HG03097 (cell line): ENCODE data around the gene DIO3.

Source experiments
- ATAC-seq: cut with Tn5 transposase; IDR thresholded peaks from one replicate; pipeline ENCODE4 v1.9.1; 2021; ENCODE audit not compliant: unreplicated experiment, low FRiP score

DIO3 gene

DNA sequence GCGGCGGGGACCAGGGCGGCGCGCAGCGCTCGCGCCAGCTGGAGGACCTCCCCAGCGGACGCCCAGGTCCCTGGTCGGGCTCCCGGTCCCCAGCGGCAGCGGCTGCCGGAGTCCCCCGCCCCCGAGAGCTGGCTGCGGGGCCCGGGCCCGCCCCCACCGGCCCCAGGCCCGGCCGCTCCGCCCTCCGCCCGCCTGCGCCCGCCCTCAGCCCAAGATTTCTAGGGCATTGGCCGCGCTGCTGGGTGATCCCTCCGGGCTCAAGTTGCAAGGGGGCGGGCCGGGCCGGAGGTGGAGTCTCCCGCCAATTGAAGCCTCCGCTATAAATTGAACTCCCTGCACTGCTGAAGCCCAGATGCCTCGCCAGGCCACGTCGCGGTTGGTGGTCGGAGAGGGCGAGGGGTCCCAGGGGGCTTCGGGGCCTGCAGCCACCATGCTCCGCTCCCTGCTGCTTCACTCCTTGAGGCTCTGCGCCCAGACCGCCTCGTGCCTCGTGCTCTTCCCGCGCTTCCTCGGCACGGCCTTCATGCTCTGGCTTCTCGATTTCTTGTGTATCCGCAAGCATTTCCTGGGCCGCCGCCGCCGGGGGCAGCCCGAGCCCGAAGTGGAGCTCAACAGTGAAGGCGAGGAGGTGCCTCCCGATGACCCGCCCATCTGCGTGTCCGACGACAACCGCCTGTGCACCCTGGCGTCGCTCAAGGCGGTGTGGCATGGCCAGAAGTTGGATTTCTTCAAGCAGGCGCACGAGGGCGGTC, at the start of gene DIO3:
Gene DIO3, plus strand, starts transcription at position 351 of the 752 bp plus-strand sequence.
- no peak for ATAC-seq

DNA sequence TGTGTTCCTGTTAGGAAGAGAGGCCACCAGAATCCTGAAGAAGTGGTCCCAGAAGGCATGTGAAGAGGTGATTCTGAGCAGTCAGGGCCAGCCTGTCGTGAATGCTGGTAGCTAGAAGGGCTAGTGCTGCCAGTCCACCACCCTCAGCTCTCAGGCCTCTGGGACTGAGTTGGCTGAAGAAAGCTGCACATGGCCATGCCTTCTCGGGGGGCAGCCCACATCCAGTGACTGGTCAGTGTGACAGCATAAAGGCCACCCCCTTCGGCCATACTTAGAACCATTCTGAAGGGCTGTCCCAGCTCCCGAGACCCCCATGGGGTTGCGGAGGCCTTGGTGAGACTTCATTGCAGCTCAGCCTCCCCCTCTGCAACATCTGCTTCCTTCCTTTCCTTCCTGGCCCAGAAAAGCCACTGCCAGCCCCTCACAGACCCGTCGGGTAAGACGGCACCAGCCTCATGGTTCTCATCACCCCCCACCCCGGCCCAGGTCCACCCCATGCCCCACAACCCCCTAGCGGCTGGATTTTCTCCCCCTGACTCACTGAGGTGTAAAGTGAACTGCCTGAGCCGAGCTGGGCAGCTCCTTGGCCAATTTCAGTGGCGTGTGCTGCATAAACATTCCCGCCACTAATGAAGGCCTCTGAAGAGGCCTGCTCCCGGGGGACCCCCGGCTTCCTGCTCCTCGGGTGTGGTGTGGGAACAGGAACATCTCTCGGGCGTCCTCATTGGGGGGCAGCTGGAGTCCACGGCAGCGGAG, 49.5 kb upstream of the DIO3 start:
- ATAC-seq: no peak

DNA sequence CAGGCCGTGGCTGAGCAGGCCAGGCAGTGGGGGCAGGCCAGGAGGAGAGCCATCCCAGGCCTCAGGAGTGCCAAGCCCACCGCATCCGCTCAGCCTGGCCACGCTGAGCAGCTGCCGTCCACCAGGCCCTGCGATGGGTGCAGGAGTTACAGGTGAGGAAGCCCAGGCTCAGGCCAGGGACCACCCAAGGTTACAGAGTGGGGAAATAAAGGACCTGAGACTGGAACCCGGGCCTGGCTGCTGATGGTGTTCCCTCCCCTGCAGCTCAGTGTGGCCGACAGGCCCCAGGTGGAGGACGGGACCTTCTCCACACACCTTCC, 49.0 kb upstream of the DIO3 start:
- no peak for ATAC-seq

DNA sequence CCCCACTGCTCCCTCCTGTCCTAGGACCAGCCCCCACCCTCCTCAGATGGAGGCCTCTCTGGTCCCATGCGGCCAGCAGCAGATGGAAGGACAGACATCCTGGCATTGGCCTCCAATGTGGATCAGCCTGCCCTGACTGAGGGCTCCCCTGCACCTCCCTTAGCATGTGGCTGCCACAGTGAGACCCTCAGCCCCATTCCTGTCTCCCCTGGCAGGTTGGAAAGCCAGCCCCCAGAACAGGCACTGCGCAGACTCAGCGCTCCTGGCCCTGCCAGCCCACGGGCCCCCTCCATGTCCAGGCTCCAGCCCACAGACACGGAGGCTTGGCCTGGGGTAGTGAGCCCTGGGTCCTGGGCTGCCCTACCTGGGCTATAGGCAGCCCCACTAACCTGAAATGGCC, 47.2 kb upstream of the DIO3 start:
- ATAC-seq: no peak

DNA sequence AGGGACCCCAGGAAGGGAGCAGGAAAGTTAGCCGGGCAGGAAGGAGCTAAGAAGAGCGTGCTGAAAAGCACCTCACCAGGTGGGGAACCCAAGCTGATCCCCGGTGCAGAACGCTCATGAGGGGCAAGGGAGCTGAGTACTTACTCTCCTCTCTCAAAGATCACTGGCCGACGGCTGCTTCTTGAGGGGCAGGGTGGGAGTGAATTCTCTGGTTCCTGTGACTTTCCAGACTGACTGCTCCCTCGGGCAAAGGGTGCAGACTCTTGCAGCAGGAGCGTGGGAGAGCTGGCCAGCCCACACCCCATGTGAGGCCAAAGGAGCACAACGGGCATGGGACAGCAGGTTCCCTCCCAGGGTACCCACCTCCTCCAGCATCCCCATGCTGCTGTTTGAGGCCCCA, 44.9 kb upstream of the DIO3 start:
- no peak for ATAC-seq

DNA sequence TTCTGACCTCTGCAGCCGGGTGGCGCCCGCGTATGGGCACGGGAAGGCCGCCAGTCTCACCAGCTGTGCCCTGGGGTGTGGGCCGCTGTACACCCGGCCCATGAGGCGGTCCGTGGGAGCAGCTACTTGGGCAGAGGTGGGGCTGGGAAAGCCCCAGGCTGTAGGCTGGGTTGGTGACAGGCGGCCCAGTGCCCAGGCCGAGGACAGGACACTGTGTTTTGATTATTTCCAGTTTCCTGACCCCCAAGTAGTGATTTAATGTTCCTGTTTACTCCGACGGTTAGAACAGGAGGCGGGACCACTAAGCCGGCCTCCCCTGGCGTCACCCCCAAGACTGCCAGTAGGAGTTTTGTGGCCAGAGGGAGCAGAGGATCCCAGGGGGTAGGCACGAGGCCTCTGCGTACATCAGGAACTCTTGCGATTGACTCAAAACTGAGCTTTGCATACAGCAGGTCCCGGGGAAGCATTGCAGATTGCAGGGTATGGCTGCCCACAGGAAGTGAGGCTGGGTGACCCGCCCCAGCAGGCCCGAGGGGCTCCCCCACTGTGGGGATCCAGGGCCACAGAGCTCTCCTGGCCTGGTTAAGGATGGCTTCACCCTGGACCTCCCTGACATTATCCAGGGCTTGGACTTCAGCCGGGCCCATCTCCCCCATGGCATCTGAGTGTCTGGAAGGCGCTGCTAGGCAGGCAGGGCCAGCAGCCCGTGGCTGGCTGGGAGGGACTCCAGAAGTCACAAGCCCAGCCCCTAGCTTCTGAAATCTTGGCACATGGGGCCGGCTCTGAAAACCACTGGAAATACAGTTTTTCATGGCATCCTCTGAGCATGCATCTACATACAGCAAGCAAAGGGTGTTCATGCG, 42.5 kb upstream of the DIO3 start:
- ATAC-seq: no peak

DNA sequence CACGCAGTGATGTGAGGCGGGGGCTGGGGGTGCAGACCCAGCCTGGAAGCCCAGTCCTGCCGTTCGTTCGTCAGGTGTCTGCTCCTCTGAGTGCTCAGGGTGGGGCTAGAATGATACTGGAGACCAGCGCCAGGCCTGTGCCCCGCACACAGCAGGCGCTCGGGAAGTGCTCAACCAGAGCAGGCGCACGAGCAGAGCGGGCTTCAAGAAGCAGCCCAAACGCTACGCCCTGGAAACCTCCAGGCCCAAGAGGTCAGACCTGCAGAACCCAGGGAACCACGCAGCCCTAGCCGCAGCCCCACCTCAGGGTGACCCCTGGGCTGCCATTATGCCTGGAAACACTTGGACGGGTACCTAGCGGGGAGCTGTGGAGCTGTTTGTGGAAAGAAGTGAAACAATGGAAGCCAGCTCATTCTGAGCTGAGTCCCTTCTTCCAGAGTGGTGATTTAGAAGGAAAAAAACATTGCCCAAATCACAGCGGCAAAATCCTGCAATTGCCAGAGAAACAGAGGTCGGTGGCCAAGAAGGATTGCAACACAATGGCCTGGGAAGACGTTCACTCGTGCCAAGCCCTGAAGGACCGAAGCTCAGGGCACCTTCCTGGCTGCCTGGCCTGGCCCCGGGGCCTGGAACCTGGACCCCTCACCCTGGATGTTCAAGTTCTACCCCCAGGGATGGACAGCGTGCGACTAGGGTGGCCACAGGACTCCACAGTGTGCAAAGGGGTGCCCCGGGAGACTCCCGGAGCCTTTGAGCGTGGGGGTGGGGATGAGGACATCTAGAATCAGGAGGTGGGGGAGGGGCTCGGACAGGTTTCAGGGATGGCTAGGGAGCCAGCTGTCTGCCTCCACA, 40.4 kb upstream of the DIO3 start:
- ATAC-seq: no peak

DNA sequence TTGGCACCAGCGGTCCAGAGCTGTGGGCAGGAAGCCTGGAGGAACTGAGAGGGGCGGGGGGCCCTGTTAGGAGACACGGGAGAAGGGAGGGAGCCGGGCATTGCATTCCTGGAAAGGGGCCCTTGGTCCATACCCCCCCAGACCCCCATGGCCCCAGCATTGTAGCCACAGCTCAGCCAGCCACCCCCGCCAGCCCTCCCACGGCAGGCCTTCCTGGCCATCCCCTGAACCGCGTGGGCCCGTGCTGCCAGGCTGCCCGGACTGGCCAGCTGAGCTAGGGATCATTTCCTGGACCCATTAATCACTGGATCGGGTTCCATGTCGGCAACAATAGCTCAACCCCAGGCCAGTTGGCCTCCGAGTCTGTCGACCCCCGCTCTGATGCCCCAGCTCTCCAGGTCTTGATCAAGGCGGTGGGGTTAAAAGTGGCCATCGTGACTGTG, 39.8 kb upstream of the DIO3 start:
- ATAC-seq: no peak

DNA sequence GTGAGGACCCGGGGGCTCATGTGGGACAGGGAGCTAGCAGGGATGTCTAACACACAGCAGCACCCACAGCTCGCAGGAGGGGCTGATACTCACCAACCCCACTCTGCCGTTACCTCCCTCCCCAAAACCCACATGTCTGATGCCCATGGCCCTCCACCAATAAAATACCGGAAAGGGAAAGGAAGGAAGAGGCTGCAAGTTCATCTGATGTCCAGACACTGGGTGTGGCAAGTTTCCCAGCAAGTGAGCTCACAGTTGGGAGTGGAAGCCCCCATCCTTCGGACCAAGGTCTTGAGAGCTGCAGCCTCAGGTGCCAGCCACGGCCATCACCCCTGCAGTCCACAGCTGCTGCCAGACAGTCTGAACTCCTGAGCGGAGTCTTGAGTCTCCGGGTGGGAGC, 39.3 kb upstream of the DIO3 start:
- ATAC-seq: no peak

DNA sequence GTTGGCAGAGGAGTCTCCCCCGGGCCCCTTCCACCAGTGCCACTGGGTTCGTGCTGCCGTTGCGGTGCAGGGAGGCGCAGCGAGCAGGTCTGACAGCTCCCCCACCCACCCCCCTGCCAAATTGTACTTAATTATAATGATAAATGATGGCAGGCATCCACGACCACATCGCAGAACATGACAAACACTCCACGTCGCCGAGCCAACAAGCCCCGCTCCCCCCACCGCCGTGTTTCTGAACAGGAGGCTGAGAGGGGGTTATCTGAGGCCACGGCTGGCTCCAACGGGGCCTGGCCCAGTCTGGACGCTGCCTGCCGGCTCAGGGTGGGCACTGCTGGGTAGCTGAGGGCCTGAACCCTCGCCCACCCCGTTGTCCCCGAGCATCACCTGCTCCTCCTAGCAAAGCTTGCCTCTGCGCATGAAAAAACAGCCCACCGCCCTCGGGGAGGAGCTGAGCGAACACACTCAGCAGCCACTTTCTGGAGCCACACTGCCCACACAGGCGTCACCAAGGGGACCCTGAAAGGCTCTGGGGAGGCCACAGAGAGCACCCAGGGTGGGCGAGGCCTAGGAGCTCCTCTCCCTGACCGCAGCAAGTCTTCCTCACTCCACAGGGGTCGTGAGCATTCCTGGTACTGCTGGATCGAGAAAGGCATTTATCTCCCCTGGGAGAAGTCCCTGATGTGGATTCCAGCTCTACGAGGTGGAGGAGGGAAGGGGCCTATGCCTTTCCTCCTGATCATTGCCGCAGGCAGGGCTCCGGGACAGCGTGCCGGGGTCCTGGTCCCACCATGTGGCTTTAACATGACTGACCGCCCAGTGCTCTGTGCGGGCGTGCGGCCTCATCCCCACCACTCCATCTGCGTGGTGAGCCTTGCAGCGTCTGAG, 35.4 kb upstream of the DIO3 start:
- no peak for ATAC-seq

DNA sequence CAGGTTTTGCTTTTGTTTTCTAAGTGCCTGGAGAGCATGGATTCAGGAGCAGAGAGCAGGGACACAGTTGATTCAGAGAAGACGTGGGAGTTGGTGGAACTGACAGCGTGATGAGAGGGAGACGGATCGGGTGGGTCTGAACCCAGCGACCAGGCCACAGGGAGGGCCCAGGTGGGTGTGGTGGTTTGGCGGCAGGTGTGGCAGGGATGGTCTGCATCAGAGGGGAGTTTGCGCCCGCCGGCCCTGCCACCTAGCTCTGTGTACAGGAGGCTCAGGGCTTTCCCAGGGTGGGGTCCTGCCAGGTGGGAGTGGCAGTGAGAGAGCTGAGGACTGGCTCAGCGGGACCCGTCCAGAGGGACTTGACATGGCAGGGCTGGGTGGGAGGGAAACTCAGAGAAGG, 33.3 kb upstream of the DIO3 start:
- ATAC-seq: no peak

DNA sequence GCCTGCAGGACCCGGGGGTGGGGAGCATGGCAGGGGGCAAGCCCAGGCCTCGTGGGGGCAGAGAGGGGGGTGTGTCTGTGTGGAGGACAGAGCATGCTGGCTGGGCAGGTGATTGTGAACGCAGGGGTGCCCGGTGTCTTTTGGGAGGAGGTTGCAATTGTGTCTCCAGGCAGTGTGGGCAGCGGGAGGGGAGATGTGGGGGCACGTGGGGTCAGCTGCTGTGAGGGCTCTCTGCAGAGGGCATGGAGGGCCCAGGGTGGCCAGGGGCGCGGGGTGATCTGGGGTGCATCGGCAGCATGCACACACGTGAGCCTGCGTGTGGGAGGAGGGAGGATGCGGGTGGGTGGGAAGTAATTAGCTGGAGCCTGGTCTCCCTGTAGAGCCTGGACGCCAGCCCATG, 32.2 kb upstream of the DIO3 start:
- ATAC-seq: no peak

DNA sequence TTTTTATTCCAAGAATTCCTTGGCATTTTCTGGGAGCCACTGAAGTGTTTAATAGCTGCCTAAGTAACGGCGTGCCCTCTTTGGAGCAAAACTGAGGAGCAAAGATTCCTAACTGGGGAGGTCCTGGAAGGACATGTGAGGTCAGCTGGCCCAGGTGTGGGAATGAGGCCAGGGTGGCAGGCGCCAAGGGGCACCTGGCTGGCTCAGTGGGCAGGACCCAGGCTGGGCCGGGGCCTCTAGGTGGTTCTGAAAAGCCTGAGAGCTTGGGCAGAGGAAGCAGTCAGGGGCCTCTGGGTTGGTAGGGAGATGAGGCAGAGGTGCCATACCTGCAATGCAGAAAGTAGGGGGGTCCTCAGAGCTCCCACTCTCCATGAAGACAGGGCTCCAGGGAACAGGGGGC, 27.1 kb upstream of the DIO3 start:
- no peak for ATAC-seq

DNA sequence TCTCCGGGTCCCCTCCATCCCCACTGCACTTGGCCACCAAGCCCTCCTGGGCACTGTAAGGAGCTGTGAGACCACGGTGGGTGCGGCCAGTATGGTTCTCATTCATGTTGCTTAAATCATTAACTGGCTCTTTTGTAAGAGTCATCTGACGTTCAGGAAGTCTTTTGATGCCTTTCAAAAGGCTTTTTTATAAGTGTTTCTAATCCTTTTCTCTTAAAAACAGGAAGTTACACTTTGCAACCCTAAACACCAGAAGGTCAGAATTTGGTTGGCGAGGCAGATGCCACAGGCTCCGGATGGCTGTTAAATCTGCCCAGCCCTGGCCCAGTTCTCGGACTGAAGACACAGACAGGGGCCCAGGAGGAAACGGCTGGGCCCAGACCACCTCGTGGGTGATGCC, 26.1 kb upstream of the DIO3 start:
- no peak for ATAC-seq

DNA sequence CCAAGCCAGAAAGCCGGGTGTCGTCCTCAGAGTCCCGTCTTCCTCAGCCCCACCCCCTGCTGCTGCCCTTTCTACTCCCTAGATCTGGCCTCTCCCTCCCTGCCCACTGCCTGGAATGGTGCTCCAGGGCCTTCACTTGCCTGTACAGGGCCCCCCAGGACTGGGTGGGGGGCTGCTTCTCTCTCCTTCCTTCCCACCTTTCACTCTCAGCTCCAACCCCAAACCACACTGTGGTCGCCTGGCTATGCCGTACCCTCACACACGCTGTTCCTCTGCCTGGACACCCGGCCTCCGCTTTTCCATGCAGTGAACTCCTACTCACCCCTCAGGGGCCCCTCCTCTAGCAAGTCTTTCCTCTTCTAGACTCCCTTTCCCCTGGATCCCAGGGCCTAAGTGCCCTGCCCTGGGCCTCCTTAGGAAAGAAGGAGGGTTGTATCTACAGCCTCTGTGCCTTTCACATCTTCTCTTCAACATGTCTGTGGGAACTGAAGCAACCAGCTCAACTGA, 25.5 kb upstream of the DIO3 start:
- ATAC-seq: no peak

DNA sequence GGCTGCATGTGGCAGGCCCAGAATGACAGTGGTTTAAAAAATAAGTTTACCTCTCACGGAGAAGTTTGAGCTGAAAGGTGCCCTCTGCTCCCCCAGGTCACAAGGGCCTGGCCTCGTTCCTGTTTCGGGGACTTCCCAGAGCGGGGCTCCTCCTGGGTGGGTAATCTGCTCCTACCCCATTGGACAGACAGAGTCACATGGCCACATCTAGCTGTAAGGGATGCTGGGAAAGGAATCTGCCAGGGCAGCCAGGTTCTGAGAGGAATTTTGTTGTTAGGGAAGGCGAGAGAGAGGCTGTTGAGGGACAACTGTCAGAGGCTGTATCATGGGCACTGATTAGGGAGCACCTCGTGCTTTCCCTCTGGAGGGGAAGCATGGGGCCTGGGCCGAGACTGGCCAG, 24.0 kb upstream of the DIO3 start:
- no peak for ATAC-seq

DNA sequence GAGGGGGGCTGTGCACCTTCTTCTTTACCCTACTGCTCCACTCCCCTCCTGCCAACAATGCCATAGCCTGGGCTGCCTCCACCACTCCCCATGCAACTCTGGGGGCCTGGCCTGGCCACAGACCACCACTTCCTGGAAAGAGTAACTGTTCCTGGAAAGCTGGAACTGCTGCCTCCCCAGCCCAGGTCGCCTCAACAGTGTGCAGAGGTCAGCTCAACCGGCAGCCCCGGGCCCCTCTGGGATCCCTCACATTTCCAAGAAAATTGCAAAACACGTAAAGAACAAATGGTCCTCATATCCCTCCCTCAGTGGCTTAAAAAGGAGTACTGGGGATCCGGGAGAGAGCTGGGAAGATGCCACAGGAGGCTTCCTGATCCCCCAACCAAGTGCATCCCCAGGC, 22.4 kb upstream of the DIO3 start:
- no peak for ATAC-seq

DNA sequence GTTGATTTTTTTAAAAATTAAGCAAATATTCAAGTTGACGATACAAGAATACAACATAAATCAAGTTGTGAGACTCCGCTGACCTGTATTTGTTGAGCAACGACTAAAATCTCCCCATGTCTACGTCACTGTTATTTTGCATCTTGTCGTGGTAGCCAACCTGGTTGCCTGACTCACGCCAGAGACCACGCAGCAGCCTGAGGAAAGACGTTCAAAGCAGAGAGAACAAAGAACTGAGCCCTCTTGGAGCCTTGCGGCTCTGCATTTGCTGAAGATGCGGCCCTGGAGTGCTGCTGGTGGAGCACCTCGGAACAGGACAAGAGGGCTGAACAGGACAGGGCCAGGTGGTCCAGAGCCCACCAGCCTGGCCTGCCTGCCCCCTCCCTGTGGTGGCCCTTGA, 21.4 kb upstream of the DIO3 start:
- no peak for ATAC-seq
